SJSA1 (cell line): Measurements from ENCODE around the gene MVP. TPM values are rescaled to one million over a fixed set of nuclear protein-coding genes. Genes with fewer than 3 reads are reported as not detected.
"Not testable (repeated sequence)": the region's sequence is repeated elsewhere in the genome, so short reads cannot be mapped to it uniquely, and the experiment has no call there.

ENCODE experiments used
- DNase-seq, 2 experiments: peaks; one replicate each; pipeline ENCODE4 v3.0.0-alpha.2; 2015 to 2020; ENCODE audit warnings: low spot score in 2 of 2, low read depth in 1 of 2
- H3K27ac ChIP-seq: fragments of 250-450 bp; sonication (Bioruptor Pico); 2 replicates; pipeline ENCODE4 v1.5.1; 2020; ENCODE audit warnings: mild to moderate bottlenecking, moderate library complexity
- H3K27me3 ChIP-seq: fragments of 250-450 bp; sonication (Bioruptor Pico); replicated peaks from 2 replicates; pipeline ENCODE4 v1.5.1; 2020; ENCODE audit warnings: mild to moderate bottlenecking, moderate library complexity
- H3K36me3 ChIP-seq: fragments of 250-450 bp; sonication (Bioruptor Pico); 2 replicates; pipeline ENCODE4 v1.5.1; 2020; ENCODE audit warnings: mild to moderate bottlenecking
- H3K4me1 ChIP-seq: fragments of 250-450 bp; sonication (Bioruptor Pico); replicated peaks from 2 replicates; pipeline ENCODE4 v1.6.1; 2021; ENCODE audit warnings: mild to moderate bottlenecking
- H3K4me3 ChIP-seq: fragments of 250-450 bp; sonication (Bioruptor Pico); 2 replicates; pipeline ENCODE4 v1.5.1; 2020; ENCODE audit warnings: mild to moderate bottlenecking
- H3K9me3 ChIP-seq: fragments of 250-450 bp; sonication (Bioruptor Pico); replicated peaks from 2 replicates; pipeline ENCODE4 v1.5.1; 2020; ENCODE audit warnings: mild to moderate bottlenecking
- total RNA-seq: library from RNA; depleted of rRNA; stranded (reverse); fragments of >200 nt; shearing (Covaris generic); gene quantifications from 2 replicates; pipeline ENCODE4 v1.2.3, GENCODE V29; 2014

Gene MVP
- total RNA-seq, 1 experiment from 2014 or later, result 138 TPM

GRCh38 chr16:29871822-29872546 is 51.7 kb downstream of the MVP start:
- no peak overlapping the region for H3K4me3 ChIP-seq
- no peak for DNase-seq
- no peak overlapping the region for H3K27ac ChIP-seq
- H3K9me3 ChIP-seq, result no peaks in the 10 kb centered on the region
- H3K36me3 ChIP-seq, result no peaks in the 10 kb centered on the region
- peaks cover 4% of the 10 kb centered on the region for H3K27me3 ChIP-seq
- no peaks in the 10 kb centered on the region for H3K4me1 ChIP-seq

- Histone ChIP-seq H3K4me3 (no peak overlapping the region), H3K27me3 (peaks cover 7% of the 10 kb centered on the region), H3K9me3 (no peaks in the 10 kb centered on the region), H3K36me3 (no peaks in the 10 kb centered on the region), H3K4me1 (no peaks in the 10 kb centered on the region), H3K27ac (no peak overlapping the region)
- no peak for DNase-seq
Observed at GRCh38 chr16:29873319-29873718, 53.1 kb downstream of the MVP start.

- no peaks in the 10 kb centered on the region for H3K9me3 ChIP-seq
- H3K4me1 ChIP-seq, result no peaks in the 10 kb centered on the region
- no peak for DNase-seq
- no peaks in the 10 kb centered on the region for H3K36me3 ChIP-seq
- peaks cover 7% of the 10 kb centered on the region for H3K27me3 ChIP-seq
- H3K4me3 ChIP-seq, result no peak overlapping the region
- H3K27ac ChIP-seq, result no peak overlapping the region
Observed at GRCh38 chr16:29875206-29875605, 54.9 kb downstream of the MVP start.

GRCh38 chr16:29876217-29876593 is 55.9 kb downstream of the MVP start:
- no peak overlapping the region for H3K4me3 ChIP-seq
- no peaks in the 10 kb centered on the region for H3K9me3 ChIP-seq
- peaks cover 7% of the 10 kb centered on the region for H3K27me3 ChIP-seq
- H3K27ac ChIP-seq, result no peak overlapping the region
- no peaks in the 10 kb centered on the region for H3K36me3 ChIP-seq
- H3K4me1 ChIP-seq, result no peaks in the 10 kb centered on the region
- DNase-seq, result no peak

GRCh38 chr16:29876594-29877249 is 56.5 kb downstream of the MVP start:
- Histone ChIP-seq H3K9me3 (no peaks in the 10 kb centered on the region), H3K27me3 (peaks cover 7% of the 10 kb centered on the region), H3K27ac (no peak overlapping the region), H3K4me1 (no peaks in the 10 kb centered on the region), H3K4me3 (no peak overlapping the region), H3K36me3 (no peaks in the 10 kb centered on the region)
- DNase-seq, result no peak

- no peaks in the 10 kb centered on the region for H3K9me3 ChIP-seq
- no peaks in the 10 kb centered on the region for H3K4me1 ChIP-seq
- no peak overlapping the region for H3K4me3 ChIP-seq
- H3K27me3 ChIP-seq, result peaks cover 7% of the 10 kb centered on the region
- peak in 1 of 2 experiments; percentile 6 for DNase-seq
- no peak overlapping the region for H3K27ac ChIP-seq
- no peaks in the 10 kb centered on the region for H3K36me3 ChIP-seq
Observed at GRCh38 chr16:29877266-29877961, 57.2 kb downstream of the MVP start.

GRCh38 chr16:29878172-29878571 is 57.9 kb downstream of the MVP start:
- Histone ChIP-seq H3K9me3 (no peaks in the 10 kb centered on the region), H3K36me3 (no peaks in the 10 kb centered on the region), H3K4me1 (no peaks in the 10 kb centered on the region), H3K27me3 (peaks cover 7% of the 10 kb centered on the region), H3K27ac (no peak overlapping the region), H3K4me3 (no peak overlapping the region)
- no peak for DNase-seq

- no peak overlapping the region for H3K4me3 ChIP-seq
- peaks cover 7% of the 10 kb centered on the region for H3K27me3 ChIP-seq
- no peak overlapping the region for H3K27ac ChIP-seq
- no peaks in the 10 kb centered on the region for H3K4me1 ChIP-seq
- no peaks in the 10 kb centered on the region for H3K36me3 ChIP-seq
- no peaks in the 10 kb centered on the region for H3K9me3 ChIP-seq
- DNase-seq, result no peak
Observed at GRCh38 chr16:29881050-29881449, 60.8 kb downstream of the MVP start.

GRCh38 chr16:29883987-29884386 is 63.7 kb downstream of the MVP start:
- no peaks in the 10 kb centered on the region for H3K4me1 ChIP-seq
- no peak overlapping the region for H3K4me3 ChIP-seq
- H3K9me3 ChIP-seq, result no peaks in the 10 kb centered on the region
- no peaks in the 10 kb centered on the region for H3K36me3 ChIP-seq
- H3K27ac ChIP-seq, result no peak overlapping the region
- no peak for DNase-seq
- no peaks in the 10 kb centered on the region for H3K27me3 ChIP-seq

- H3K27ac ChIP-seq, DNase-seq, H3K27me3 ChIP-seq, H3K4me3 ChIP-seq, H3K36me3 ChIP-seq, H3K9me3 ChIP-seq, H3K4me1 ChIP-seq: not testable (repeated sequence)
Observed at GRCh38 chr16:29889372-29889771, 69.1 kb downstream of the MVP start.

- Histone ChIP-seq H3K9me3 (no peaks in the 10 kb centered on the region), H3K27me3 (no peaks in the 10 kb centered on the region), H3K27ac (no peak overlapping the region), H3K4me1 (no peaks in the 10 kb centered on the region), H3K36me3 (no peaks in the 10 kb centered on the region), H3K4me3 (no peak overlapping the region)
- DNase-seq, result no peak
Observed at GRCh38 chr16:29891525-29892457, 71.5 kb downstream of the MVP start.

GRCh38 chr16:29892458-29892813 is 72.2 kb downstream of the MVP start:
- no peaks in the 10 kb centered on the region for H3K36me3 ChIP-seq
- no peak overlapping the region for H3K4me3 ChIP-seq
- no peaks in the 10 kb centered on the region for H3K4me1 ChIP-seq
- no peaks in the 10 kb centered on the region for H3K9me3 ChIP-seq
- DNase-seq, result no peak
- H3K27me3 ChIP-seq, result no peaks in the 10 kb centered on the region
- H3K27ac ChIP-seq, result no peak overlapping the region

- H3K4me3 ChIP-seq, result no peak overlapping the region
- H3K27me3 ChIP-seq, result no peaks in the 10 kb centered on the region
- DNase-seq, result no peak
- H3K27ac ChIP-seq, result no peak overlapping the region
- H3K9me3 ChIP-seq, result no peaks in the 10 kb centered on the region
- peaks cover under 1% of the 10 kb centered on the region for H3K4me1 ChIP-seq
- H3K36me3 ChIP-seq, result no peaks in the 10 kb centered on the region
Observed at GRCh38 chr16:29893553-29893952, 73.3 kb downstream of the MVP start.
